HepG2 (cell line): ENCODE data around the gene CYP26B1. TPM values are rescaled to one million over a fixed set of nuclear protein-coding genes. Genes with fewer than 3 reads are reported as not detected.

Experiments
- ATAC-seq: fragments of 200-7000 bp; cut with Tn5 transposase; 3 replicates; pipeline ENCODE4 v1.9.1; 2020; ENCODE audit warnings: mild to moderate bottlenecking, moderate library complexity
- BruUV-seq: library from RNA; stranded (reverse); fragments of 400-500 nt; replicated peaks from 2 replicates; lab custom pipeline; 2021; lab: Mats Ljungman, UMichigan
- CTCF ChIA-PET: fragments of 300-600 bp; formaldehyde crosslinking; extraction: SDS; loops from one replicate; lab custom pipeline; 2021; ENCODE audit warnings: low total read pairs, inconsistent platforms, low intra/inter-chr PET ratio; lab: Yijun Ruan, JAX
- POLR2A ChIA-PET: fragments of 350-600 bp; sonication (Branson Sonifier 250); formaldehyde crosslinking; loops from one replicate; lab custom pipeline; 2020; ENCODE audit warnings: antibody characterized with exemption, inconsistent platforms; lab: Yijun Ruan, JAX
- DNase-seq: peaks from one replicate; pipeline ENCODE4 v3.0.0-alpha.2; 2015; ENCODE audit warnings: low spot score
- FAIRE-seq: peaks from 3 replicates; lab custom pipeline; 2011; peaks lifted over from hg19 to GRCh38; lab: Jason Lieb, UNC
- H2AFZ ChIP-seq: one replicate; pipeline ENCODE4 v1.6.1; 2011; ENCODE audit warnings: low read length, inconsistent platforms
- H3K27ac ChIP-seq: fragments of 300-600 bp; 3 replicates; pipeline ENCODE4 v1.8.0; 2011; ENCODE audit warnings: mixed run types, mild to moderate bottlenecking, mixed read lengths, low read length, inconsistent platforms; ENCODE audit not compliant: insufficient read depth; ENCODE audit errors: extremely low read length
- H3K27me3 ChIP-seq, 2 experiments: fragments of 200-600 bp in 1 of 2; 2 replicates in 1 of 2; 3 replicates in 1 of 2; pipeline versions ENCODE4 v1.6.0 to v1.8.0; 2011; ENCODE audit warnings: low read length in 2 of 2, mild to moderate bottlenecking in 2 of 2, moderate library complexity in 2 of 2, inconsistent platforms in 1 of 2; ENCODE audit not compliant: insufficient read depth in 2 of 2, control insufficient read depth in 1 of 2
- H3K36me3 ChIP-seq, 2 experiments: fragments of 200-600 bp in 1 of 2; replicated peaks in 1 of 2; 2 replicates in 1 of 2; 3 replicates in 1 of 2; pipeline versions ENCODE4 v1.5.1 to v1.8.0; 2011; ENCODE audit warnings: low read length in 2 of 2, inconsistent platforms in 1 of 2; ENCODE audit not compliant: insufficient read depth in 2 of 2, control insufficient read depth in 1 of 2
- H3K4me1 ChIP-seq: 2 replicates; pipeline ENCODE4 v1.5.1; 2012; ENCODE audit warnings: low read length, inconsistent platforms; ENCODE audit not compliant: insufficient read depth
- H3K4me2 ChIP-seq: 2 replicates; pipeline ENCODE4 v1.6.0; 2011; ENCODE audit warnings: low read depth, low read length, inconsistent platforms
- H3K4me3 ChIP-seq, 3 experiments: fragments of 200-600 bp in 1 of 3; sonication (generic), shearing (Covaris generic) in 1 of 3; replicated peaks in 1 of 3; 2 replicates each; pipeline ENCODE4 v1.5.1; 2011 to 2016; ENCODE audit warnings: low read length in 3 of 3, inconsistent platforms in 2 of 3, low read depth in 2 of 3, mild to moderate bottlenecking in 2 of 3, control low read depth in 1 of 3, mixed read lengths in 1 of 3; ENCODE audit not compliant: insufficient read depth in 1 of 3
- H3K79me2 ChIP-seq: one replicate; pipeline ENCODE4 v1.6.1; 2011; ENCODE audit warnings: low read length, inconsistent platforms; ENCODE audit not compliant: insufficient read depth
- H3K9ac ChIP-seq: 2 replicates; pipeline ENCODE4 v1.6.0; 2011; ENCODE audit warnings: mild to moderate bottlenecking, low read depth, low read length, inconsistent platforms; ENCODE audit not compliant: insufficient read depth
- H3K9me3 ChIP-seq: 2 replicates; pipeline ENCODE4 v1.5.1; 2012; ENCODE audit warnings: mild to moderate bottlenecking, low read length
- H4K20me1 ChIP-seq: 2 replicates; pipeline ENCODE4 v1.6.0; 2011; ENCODE audit warnings: inconsistent platforms, mild to moderate bottlenecking, low read length, moderate library complexity; ENCODE audit not compliant: insufficient read depth
- CEBPG ChIP-seq: IDR thresholded peaks from 2 replicates; pipeline ENCODE4 v1.6.1; 2016
- ISL2 ChIP-seq: sonication (generic); formaldehyde crosslinking; IDR thresholded peaks from 2 replicates; pipeline ENCODE4 v1.5.0; 2020; ENCODE audit warnings: missing genetic modification reagents
- JUN ChIP-seq: sonication (generic); formaldehyde crosslinking; IDR thresholded peaks from 2 replicates; pipeline ENCODE4 v1.4.0; 2020; ENCODE audit warnings: mild to moderate bottlenecking, missing genetic modification reagents
- KLF12 ChIP-seq: sonication (generic); formaldehyde crosslinking; IDR thresholded peaks from 2 replicates; pipeline ENCODE4 v1.4.0; 2020; ENCODE audit warnings: missing genetic modification reagents, borderline replicate concordance
- MAZ ChIP-seq, 2 experiments: sonication (generic) in 1 of 2; formaldehyde crosslinking in 1 of 2; IDR thresholded peaks; 2 replicates each; pipeline versions ENCODE4 v1.5.0 to v1.6.1; 2012 to 2020; ENCODE audit warnings: low read depth in 2 of 2, mild to moderate bottlenecking in 2 of 2, borderline replicate concordance in 1 of 2, improper control_type of control experiment in 1 of 2, low read length in 1 of 2, missing genetic modification reagents in 1 of 2, moderate library complexity in 1 of 2
- MLXIP ChIP-seq: sonication (generic); formaldehyde crosslinking; IDR thresholded peaks from 2 replicates; pipeline ENCODE4 v1.9.0; 2021; ENCODE audit warnings: missing genetic modification reagents, borderline replicate concordance
- MYC ChIP-seq: sonication (generic); formaldehyde crosslinking; IDR thresholded peaks from 2 replicates; pipeline ENCODE4 v1.9.0; 2021; ENCODE audit warnings: missing genetic modification reagents, borderline replicate concordance
- NFE2L1 ChIP-seq: sonication (generic); formaldehyde crosslinking; IDR thresholded peaks from 2 replicates; pipeline ENCODE4 v1.4.0; 2020; ENCODE audit warnings: missing genetic modification reagents, mild to moderate bottlenecking, borderline replicate concordance
- PCBP1 ChIP-seq: fragments of 200-400 bp; formaldehyde crosslinking; IDR thresholded peaks from 2 replicates; pipeline ENCODE4 v1.6.1; 2017; ENCODE audit warnings: mild to moderate bottlenecking, low read depth, low read length, borderline replicate concordance
- SIN3A ChIP-seq: IDR thresholded peaks from 2 replicates; pipeline ENCODE4 v1.6.1; 2011; ENCODE audit warnings: low read depth, mild to moderate bottlenecking, control low read depth, low read length, borderline replicate concordance
- SOX6 ChIP-seq, 2 experiments: fragments of 450-650 bp in 1 of 2; sonication (generic) in 1 of 2; formaldehyde crosslinking in 1 of 2; IDR thresholded peaks; 2 replicates each; pipeline versions ENCODE4 v1.4.0 to v1.6.1; 2017 to 2020; ENCODE audit warnings: antibody characterized with exemption in 1 of 2, mild to moderate bottlenecking in 1 of 2, missing genetic modification reagents in 1 of 2
- SUZ12 ChIP-seq: fragments of 150-350 bp; IDR thresholded peaks from 2 replicates; pipeline ENCODE4 v1.6.1; 2014; ENCODE audit warnings: low read depth, low read length
- TARDBP ChIP-seq: sonication (generic); formaldehyde crosslinking; IDR thresholded peaks from 2 replicates; pipeline ENCODE4 v1.8.0; 2022; ENCODE audit warnings: mild to moderate bottlenecking, missing genetic modification reagents
- ZFP82 ChIP-seq: sonication (generic); formaldehyde crosslinking; IDR thresholded peaks from 2 replicates; pipeline ENCODE4 v1.5.1; 2020; ENCODE audit warnings: mild to moderate bottlenecking, missing genetic modification reagents, borderline replicate concordance
- ZKSCAN5 ChIP-seq: sonication (generic); formaldehyde crosslinking; IDR thresholded peaks from 2 replicates; pipeline ENCODE4 v1.5.1; 2020; ENCODE audit warnings: mild to moderate bottlenecking, missing genetic modification reagents
- ZNF101 ChIP-seq: sonication (generic); formaldehyde crosslinking; IDR thresholded peaks from 2 replicates; pipeline ENCODE4 v1.4.0; 2020; ENCODE audit warnings: mild to moderate bottlenecking, low read depth, missing genetic modification reagents, borderline replicate concordance
- ZSCAN22 ChIP-seq: sonication (generic); formaldehyde crosslinking; IDR thresholded peaks from 2 replicates; pipeline ENCODE4 v1.4.0; 2020; ENCODE audit warnings: mild to moderate bottlenecking, missing genetic modification reagents
- WGBS: methylation state at CpG from one replicate; pipeline ENCODE4 v1.1.6; 2017; ENCODE audit warnings: low lambda C conversion rate; 5-methylcytosine and 5-hydroxymethylcytosine counted together
- in situ Hi-C: cut with HindIII; loops from 2 replicates; pipeline ENCODE4 v1.10.0; 2017; ENCODE audit warnings: low pct_unique_long_range_greater_than_20kb; ENCODE audit not compliant: extremely low pct_ligation_motif_present
- intact Hi-C: fragments of 100-400 bp; cut with micrococcal nuclease; formaldehyde crosslinking; loops from one replicate; pipeline ENCODE4 v1.10.0; 2022; ENCODE audit not compliant: unreplicated experiment
- polyA plus RNA-seq, 8 experiments: library from polyadenylated mRNA; depleted of rRNA in 3 of 8; stranded (reverse) in 7 of 8; unstranded in 1 of 8; fragments of >200 nt; fragmentation: Illumina TruSeq in 4 of 8; extraction: Trizol in 4 of 8; gene quantifications; 2 replicates each; pipeline versions ENCODE4 v1.2.1 to v1.2.3, GENCODE V29; 2011 to 2016; ENCODE audit warnings: low read depth in 4 of 8, missing spikeins in 1 of 8, mixed read lengths in 1 of 8; ENCODE audit not compliant: insufficient read depth in 1 of 8
- total RNA-seq, 5 experiments: library from RNA; depleted of rRNA; stranded (reverse); fragments of >200 nt; fragmentation: Illumina TruSeq; extraction: Trizol; gene quantifications; 2 replicates each; pipeline ENCODE4 v1.2.3, GENCODE V29; 2016; ENCODE audit warnings: low read depth in 1 of 5
- TF ChIP-seq, protein P1 (sequence below): sonication (generic); formaldehyde crosslinking; IDR thresholded peaks from 2 replicates; pipeline ENCODE4 v1.9.0; 2021; ENCODE audit warnings: missing genetic modification reagents, mild to moderate bottlenecking, borderline replicate concordance

CYP26B1 gene
- total and polyA plus RNA-seq, 2 of the 13 experiments (the other 11 are each of a cell fraction or from before 2014, with no cell fraction given) = 0.05 to 0.07 TPM

GRCh38 chr2:72083751-72084583, 63.7 kb downstream of the CYP26B1 start:
- CTCF ChIA-PET = no interaction called here
- in situ Hi-C loops = no loop called here
- Histone ChIP-seq H3K27me3 (peaks cover 26 to 90% of the 10 kb centered on the region in 2 experiments), H4K20me1 (peaks cover 8% of the 10 kb centered on the region; the same call in 1 of the 2 replicates), H2AFZ (no peak overlapping the region), H3K4me1 (peaks cover 3% of the 10 kb centered on the region), H3K4me2 (no peak overlapping the region), H3K36me3 (no peaks in the 10 kb centered on the region), H3K9me3 (no peaks in the 10 kb centered on the region; the same call in 1 of the 2 replicates), H3K79me2 (no peaks in the 10 kb centered on the region), H3K9ac (no peak overlapping the region), H3K27ac (no peak overlapping the region), H3K4me3 (no peak overlapping the region)
- POLR2A ChIA-PET = no interaction called here
- FAIRE-seq (no peak), DNase-seq (no peak), ATAC-seq (no peak)
- 45% methylated on average over 24 of the region's 24 CpGs for WGBS
- BruUV-seq = no TSS peak
- intact Hi-C loops = no loop called here
- TF ChIP-seq ZSCAN22 (CRISPR knock-in tag) = no peak
- TF ChIP-seq, protein P1, sequence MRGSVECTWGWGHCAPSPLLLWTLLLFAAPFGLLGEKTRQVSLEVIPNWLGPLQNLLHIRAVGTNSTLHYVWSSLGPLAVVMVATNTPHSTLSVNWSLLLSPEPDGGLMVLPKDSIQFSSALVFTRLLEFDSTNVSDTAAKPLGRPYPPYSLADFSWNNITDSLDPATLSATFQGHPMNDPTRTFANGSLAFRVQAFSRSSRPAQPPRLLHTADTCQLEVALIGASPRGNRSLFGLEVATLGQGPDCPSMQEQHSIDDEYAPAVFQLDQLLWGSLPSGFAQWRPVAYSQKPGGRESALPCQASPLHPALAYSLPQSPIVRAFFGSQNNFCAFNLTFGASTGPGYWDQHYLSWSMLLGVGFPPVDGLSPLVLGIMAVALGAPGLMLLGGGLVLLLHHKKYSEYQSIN (CRISPR knock-in tag) = no peak
- no peak for TF ChIP-seq SOX6 (IDR thresholded peaks at IDR 0.05)
- no peak for TF ChIP-seq SOX6 (CRISPR knock-in tag; IDR thresholded peaks at IDR 0.05)
- TF ChIP-seq SUZ12 = no peak
- no peak for TF ChIP-seq JUN (CRISPR knock-in tag)
- TF ChIP-seq CEBPG (CRISPR knock-in tag) = no peak
- no peak for TF ChIP-seq ISL2 (CRISPR knock-in tag)
- no peak for TF ChIP-seq MYC (CRISPR knock-in tag)
- TF ChIP-seq NFE2L1 = no peak
- no peak for TF ChIP-seq SIN3A
- no peak for TF ChIP-seq TARDBP
- TF ChIP-seq ZKSCAN5 = no peak
- TF ChIP-seq MLXIP (CRISPR knock-in tag) = no peak
- TF ChIP-seq KLF12 (CRISPR knock-in tag) = no peak
- TF ChIP-seq ZFP82 (CRISPR knock-in tag) = no peak
- TF ChIP-seq MAZ (IDR thresholded peaks at IDR 0.05; ENCODE audit: borderline replicate concordance, low read depth, low read length) = no peak
- TF ChIP-seq MAZ (CRISPR knock-in tag; IDR thresholded peaks at IDR 0.05; ENCODE audit: low read depth) = 0 out of 2 replicates have a peak, but pooled peaks have one; percentile 23
- 0 out of 2 replicates have a peak, but pooled peaks have one; percentile 25 for TF ChIP-seq PCBP1
- no peak for TF ChIP-seq ZNF101 (CRISPR knock-in tag)
